Type B pancreatic cell (in vitro differentiated cells): ENCODE data around the gene RSPH1. TPM values are rescaled to one million over a fixed set of nuclear protein-coding genes. Genes with fewer than 3 reads are reported as not detected.

ENCODE experiments used
- DNase-seq: peaks from one replicate; pipeline ENCODE4 v3.0.0; 2021; ENCODE audit warnings: mixed read lengths; ENCODE audit not compliant: unreplicated experiment; ENCODE audit errors: extremely low spot score
- H3K27ac Mint-ChIP-seq: 2 replicates; pipeline ENCODE4 v1.8.0; 2021; ENCODE audit warnings: mild to moderate bottlenecking, mixed read lengths
- H3K27me3 Mint-ChIP-seq: 2 replicates; pipeline ENCODE4 v1.8.0; 2021; ENCODE audit warnings: mixed read lengths
- H3K36me3 Mint-ChIP-seq: 2 replicates; pipeline ENCODE4 v1.8.0; 2021; ENCODE audit warnings: mixed read lengths
- H3K4me1 Mint-ChIP-seq: one replicate; pipeline ENCODE4 v1.8.0; 2021; ENCODE audit warnings: mixed read lengths; ENCODE audit not compliant: unreplicated experiment
- H3K4me3 Mint-ChIP-seq: 2 replicates; pipeline ENCODE4 v1.8.0; 2021; ENCODE audit warnings: mild to moderate bottlenecking, mixed read lengths
- H3K9me3 Mint-ChIP-seq: 2 replicates; pipeline ENCODE4 v1.8.0; 2021; ENCODE audit warnings: mixed read lengths
- total RNA-seq: library from RNA; stranded (reverse); gene quantifications from 2 replicates; pipeline ENCODE4 v1.2.1, GENCODE V29; 2021; ENCODE audit warnings: low replicate concordance
- TF ChIP-seq, protein P1 (sequence below): fragments of 200-600 bp; sonication (generic); conservative IDR thresholded peaks from 2 replicates; pipeline ENCODE4 v1.5.0; 2021; ENCODE audit warnings: antibody characterized with exemption, mild to moderate bottlenecking

The RSPH1 gene
- total RNA-seq, 1 donor from 2014 or later, result 5.2 TPM

GRCh38 chr21:42423685-42424084, 72.3 kb downstream of the RSPH1 start:
- TF ChIP-seq, protein P1, sequence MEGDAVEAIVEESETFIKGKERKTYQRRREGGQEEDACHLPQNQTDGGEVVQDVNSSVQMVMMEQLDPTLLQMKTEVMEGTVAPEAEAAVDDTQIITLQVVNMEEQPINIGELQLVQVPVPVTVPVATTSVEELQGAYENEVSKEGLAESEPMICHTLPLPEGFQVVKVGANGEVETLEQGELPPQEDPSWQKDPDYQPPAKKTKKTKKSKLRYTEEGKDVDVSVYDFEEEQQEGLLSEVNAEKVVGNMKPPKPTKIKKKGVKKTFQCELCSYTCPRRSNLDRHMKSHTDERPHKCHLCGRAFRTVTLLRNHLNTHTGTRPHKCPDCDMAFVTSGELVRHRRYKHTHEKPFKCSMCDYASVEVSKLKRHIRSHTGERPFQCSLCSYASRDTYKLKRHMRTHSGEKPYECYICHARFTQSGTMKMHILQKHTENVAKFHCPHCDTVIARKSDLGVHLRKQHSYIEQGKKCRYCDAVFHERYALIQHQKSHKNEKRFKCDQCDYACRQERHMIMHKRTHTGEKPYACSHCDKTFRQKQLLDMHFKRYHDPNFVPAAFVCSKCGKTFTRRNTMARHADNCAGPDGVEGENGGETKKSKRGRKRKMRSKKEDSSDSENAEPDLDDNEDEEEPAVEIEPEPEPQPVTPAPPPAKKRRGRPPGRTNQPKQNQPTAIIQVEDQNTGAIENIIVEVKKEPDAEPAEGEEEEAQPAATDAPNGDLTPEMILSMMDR, result no peak
- Mint-ChIP-seq H3K9me3 (no peaks in the 10 kb centered on the region), H3K27me3 (peaks cover 38% of the 10 kb centered on the region), H3K4me3 (no peak overlapping the region), H3K36me3 (no peaks in the 10 kb centered on the region), H3K4me1 (no peaks in the 10 kb centered on the region), H3K27ac (no peak overlapping the region)
- no peak for DNase-seq

DNA sequence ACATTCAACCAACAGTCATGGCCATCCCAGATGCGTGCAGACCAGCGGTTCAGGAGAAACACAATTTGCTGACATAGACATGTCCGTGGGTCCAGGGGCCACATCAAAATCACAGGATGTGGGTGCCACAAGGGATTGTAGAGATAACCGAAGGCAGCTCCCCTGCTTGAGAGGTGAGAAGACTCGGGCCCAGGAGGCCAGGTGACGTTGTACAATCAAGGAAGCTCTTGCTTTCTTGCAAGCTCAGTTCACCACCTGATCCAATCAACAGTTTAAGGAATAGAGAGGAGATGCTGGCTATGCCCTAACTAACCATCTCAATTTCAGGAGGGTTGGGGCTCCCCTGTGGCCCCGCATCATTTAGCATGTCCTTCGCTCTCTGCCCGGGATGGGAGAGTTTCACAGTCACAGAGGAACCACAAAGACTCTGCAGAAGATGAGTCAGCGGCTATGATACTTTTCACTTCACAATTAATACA, 72.8 kb downstream of the RSPH1 start:
- TF ChIP-seq, protein P1, result no peak
- Mint-ChIP-seq H3K4me1 (no peaks in the 10 kb centered on the region), H3K9me3 (no peaks in the 10 kb centered on the region), H3K4me3 (no peak overlapping the region), H3K27ac (no peak overlapping the region), H3K27me3 (peaks cover 38% of the 10 kb centered on the region), H3K36me3 (no peaks in the 10 kb centered on the region)
- no peak for DNase-seq

Other genes with a start within 250 kb of the RSPH1 start
- gene TFF3, start 180.8 kb downstream of the RSPH1 start, total RNA-seq, result 31.5 and 183 TPM in 2 replicates
- gene TFF2, start 145.2 kb downstream of the RSPH1 start, total RNA-seq, result 5.2 and 11.3 TPM in 2 replicates
- gene TFF1, start 129.7 kb downstream of the RSPH1 start, total RNA-seq, result 42.6 and 136 TPM in 2 replicates
- 0.74 and 1.3 TPM in 2 replicates for gene TMPRSS3, start 100.2 kb downstream of the RSPH1 start, total RNA-seq
- gene UBASH3A, start 92.3 kb downstream of the RSPH1 start, total RNA-seq, result not detected in 2 replicates
- 24.8 and 44.2 TPM in 2 replicates for gene SLC37A1, start 17.6 kb upstream of the RSPH1 start, total RNA-seq
- gene PDE9A, start 157.4 kb upstream of the RSPH1 start, total RNA-seq, result 15.2 and 18.6 TPM in 2 replicates